ENCODE results near the gene NPC1.

The NPC1 gene

DNA sequence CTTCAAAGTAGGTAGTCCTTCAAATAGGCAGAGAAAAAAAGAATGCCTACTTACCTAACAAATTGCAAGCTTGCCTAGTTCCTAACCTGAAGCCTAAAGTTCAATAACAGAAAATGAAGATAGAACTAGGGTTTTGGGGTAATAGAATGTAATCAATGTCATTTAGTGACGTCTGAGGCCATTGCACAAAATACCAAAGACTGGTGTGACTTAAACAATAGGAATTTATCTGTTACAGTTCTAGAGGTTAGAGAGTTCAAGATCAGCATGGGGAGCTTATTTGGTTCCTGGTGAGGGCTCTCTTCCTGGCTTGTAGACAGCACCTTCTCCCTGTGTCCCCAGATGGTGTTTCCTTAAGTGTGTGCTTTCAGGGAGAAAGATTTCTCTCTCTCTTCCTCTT, 4.7 kb upstream of the NPC1 start:
- no peak overlapping the region for H3K4me3 ChIP-seq (ENCODE audit: low read depth, low read length)
- TF ChIP-seq, protein P1, sequence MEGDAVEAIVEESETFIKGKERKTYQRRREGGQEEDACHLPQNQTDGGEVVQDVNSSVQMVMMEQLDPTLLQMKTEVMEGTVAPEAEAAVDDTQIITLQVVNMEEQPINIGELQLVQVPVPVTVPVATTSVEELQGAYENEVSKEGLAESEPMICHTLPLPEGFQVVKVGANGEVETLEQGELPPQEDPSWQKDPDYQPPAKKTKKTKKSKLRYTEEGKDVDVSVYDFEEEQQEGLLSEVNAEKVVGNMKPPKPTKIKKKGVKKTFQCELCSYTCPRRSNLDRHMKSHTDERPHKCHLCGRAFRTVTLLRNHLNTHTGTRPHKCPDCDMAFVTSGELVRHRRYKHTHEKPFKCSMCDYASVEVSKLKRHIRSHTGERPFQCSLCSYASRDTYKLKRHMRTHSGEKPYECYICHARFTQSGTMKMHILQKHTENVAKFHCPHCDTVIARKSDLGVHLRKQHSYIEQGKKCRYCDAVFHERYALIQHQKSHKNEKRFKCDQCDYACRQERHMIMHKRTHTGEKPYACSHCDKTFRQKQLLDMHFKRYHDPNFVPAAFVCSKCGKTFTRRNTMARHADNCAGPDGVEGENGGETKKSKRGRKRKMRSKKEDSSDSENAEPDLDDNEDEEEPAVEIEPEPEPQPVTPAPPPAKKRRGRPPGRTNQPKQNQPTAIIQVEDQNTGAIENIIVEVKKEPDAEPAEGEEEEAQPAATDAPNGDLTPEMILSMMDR (IDR thresholded peaks at IDR 0.05; ENCODE audit: low read depth, low read length): no peak

DNA sequence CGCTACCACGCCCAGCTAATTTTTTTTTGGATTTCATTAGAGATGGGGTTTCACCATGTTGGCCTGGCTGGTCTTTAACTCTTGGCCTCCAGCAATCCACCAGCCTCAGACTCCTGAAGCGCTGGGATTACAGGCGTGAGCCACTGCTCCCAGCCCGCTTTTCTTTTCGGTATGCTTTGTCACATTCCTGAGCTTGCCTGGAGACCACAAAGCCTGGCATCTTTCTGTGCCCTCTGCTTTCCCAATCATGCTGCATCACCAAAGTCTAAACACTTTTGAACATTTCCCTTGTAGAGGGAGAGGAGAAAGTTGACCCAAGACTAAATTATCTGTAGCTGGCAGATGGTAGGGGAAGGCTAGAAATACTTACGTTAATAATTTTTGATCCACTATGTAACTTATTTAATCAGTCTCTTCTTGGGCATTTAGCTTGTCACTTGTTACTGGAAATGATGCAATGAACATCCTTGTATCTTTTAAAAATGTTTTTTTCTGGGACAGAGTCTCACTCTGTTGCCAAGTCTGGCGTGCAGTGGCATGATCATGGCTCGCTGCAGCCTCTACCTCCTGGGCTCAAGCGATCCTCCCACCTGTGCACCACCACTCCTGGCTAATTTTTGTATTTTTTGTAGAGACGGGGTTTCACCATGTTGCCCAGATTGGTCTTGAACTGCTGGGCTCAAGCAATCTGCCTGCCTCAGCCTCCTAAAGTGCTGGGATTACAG, 2.7 kb upstream of the NPC1 start:
- H3K4me3 ChIP-seq (ENCODE audit: low read depth, low read length): no peak overlapping the region
- TF ChIP-seq, protein P1 (IDR thresholded peaks at IDR 0.05; ENCODE audit: low read depth, low read length): no peak

- peak overlapping the region; percentile 87 for H3K4me3 ChIP-seq (ENCODE audit: low read depth, low read length)
- TF ChIP-seq, protein P1 (IDR thresholded peaks at IDR 0.05; ENCODE audit: low read depth, low read length): no peak
Measured at GRCh38 chr18:23587220-23587642, 925 bp upstream of the NPC1 start.

DNA sequence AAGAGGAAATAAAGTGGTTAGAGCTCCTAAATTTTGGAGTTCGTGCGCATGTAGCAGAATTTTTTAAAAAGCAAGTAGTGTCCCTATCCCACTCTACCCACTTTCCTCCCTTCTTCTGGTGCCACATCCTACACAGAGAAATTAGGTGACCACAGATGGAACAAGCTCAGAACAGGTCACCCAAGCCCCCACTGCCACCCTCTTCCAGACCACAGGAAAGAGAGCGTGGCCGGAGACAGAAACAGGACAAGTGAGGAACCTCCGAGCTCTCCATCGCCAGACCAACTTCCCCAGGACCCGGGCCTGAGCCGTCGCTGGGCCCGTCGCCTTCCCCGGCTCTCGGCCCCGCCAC, 433 bp downstream of the NPC1 start:
- H3K4me3 ChIP-seq (ENCODE audit: low read depth, low read length): peak overlapping the region; percentile 87
- TF ChIP-seq, protein P1 (IDR thresholded peaks at IDR 0.05; ENCODE audit: low read depth, low read length): no peak

- peak overlapping the region; percentile 87 for H3K4me3 ChIP-seq (ENCODE audit: low read depth, low read length)
- TF ChIP-seq, protein P1 (IDR thresholded peaks at IDR 0.05; ENCODE audit: low read depth, low read length): no peak
Measured at GRCh38 chr18:23585007-23585871, 1.1 kb downstream of the NPC1 start.

- TF ChIP-seq, protein P1 (IDR thresholded peaks at IDR 0.05; ENCODE audit: low read depth, low read length): no peak
- H3K4me3 ChIP-seq (ENCODE audit: low read depth, low read length): no peak overlapping the region
Measured at GRCh38 chr18:23584019-23584983, 2.0 kb downstream of the NPC1 start.

All from WI38 (cell line).